Panc1 (cell line): ENCODE data around the gene MUC2. TPM values are rescaled to one million over a fixed set of nuclear protein-coding genes. Genes with fewer than 3 reads are reported as not detected.

Source experiments
- ATAC-seq: fragments of 200-7000 bp; cut with Tn5 transposase; 2 replicates; pipeline ENCODE4 v1.9.1; 2020; ENCODE audit warnings: mild to moderate bottlenecking, moderate library complexity
- BruUV-seq: library from RNA; stranded (reverse); fragments of 400-500 nt; replicated peaks from 2 replicates; lab custom pipeline; 2021; lab: Mats Ljungman, UMichigan
- CTCF ChIA-PET: fragments of 300-600 bp; sonication (Branson Sonifier 250); formaldehyde crosslinking; loops from one replicate; lab custom pipeline; 2022; ENCODE audit warnings: antibody characterized with exemption; lab: Charles Lee
- POLR2A ChIA-PET: fragments of 300-600 bp; sonication (Branson Sonifier 250); formaldehyde crosslinking; loops from one replicate; lab custom pipeline; 2022; ENCODE audit warnings: antibody characterized with exemption; lab: Charles Lee
- DNase-seq: peaks from one replicate; pipeline ENCODE4 v3.0.0-alpha.2; 2010; ENCODE audit warnings: low read depth, low spot score
- H3K27ac ChIP-seq: 2 replicates; pipeline ENCODE4 v1.5.1; 2011; ENCODE audit warnings: mild to moderate bottlenecking, low read length, inconsistent platforms
- H3K27me3 ChIP-seq: fragments of 200-500 bp; sonication (Bioruptor generic); 2 replicates; pipeline ENCODE4 v1.6.0; 2014; ENCODE audit warnings: low read length, inconsistent platforms; ENCODE audit not compliant: control insufficient read depth, insufficient read depth
- H3K36me3 ChIP-seq: fragments of 200-500 bp; sonication (Bioruptor generic); 2 replicates; pipeline ENCODE4 v1.5.1; 2014; ENCODE audit warnings: inconsistent platforms, mild to moderate bottlenecking, low read length, moderate library complexity; ENCODE audit not compliant: control insufficient read depth, insufficient read depth
- H3K4me1 ChIP-seq: 2 replicates; pipeline ENCODE4 v1.5.1; 2011; ENCODE audit warnings: inconsistent platforms, mild to moderate bottlenecking, low read length, moderate library complexity; ENCODE audit not compliant: control insufficient read depth, insufficient read depth
- H3K4me3 ChIP-seq, 2 experiments: 2 replicates each; pipeline ENCODE4 v1.5.1; 2011 to 2012; ENCODE audit warnings: low read depth in 2 of 2, low read length in 2 of 2, mild to moderate bottlenecking in 2 of 2, inconsistent platforms in 1 of 2, moderate library complexity in 1 of 2
- H3K9me3 ChIP-seq: fragments of 200-500 bp; sonication (Bioruptor generic); 2 replicates; pipeline ENCODE4 v1.5.1; 2014; ENCODE audit warnings: low read depth, mild to moderate bottlenecking, inconsistent platforms, low read length, moderate library complexity; ENCODE audit not compliant: control insufficient read depth, insufficient read depth
- POLR2AphosphoS5 ChIP-seq: IDR thresholded peaks from 2 replicates; pipeline ENCODE4 v1.6.1; 2012; ENCODE audit warnings: mild to moderate bottlenecking, low read depth, low read length, moderate library complexity
- SIN3A ChIP-seq: IDR thresholded peaks from 2 replicates; pipeline ENCODE4 v1.6.1; 2012; ENCODE audit warnings: low read depth, mild to moderate bottlenecking, low read length, moderate library complexity, borderline replicate concordance; ENCODE audit not compliant: insufficient read depth
- TCF7L2 ChIP-seq: IDR thresholded peaks from 2 replicates; pipeline ENCODE4 v1.6.1; 2011; ENCODE audit warnings: mild to moderate bottlenecking, low read depth, low read length, inconsistent platforms
- in situ Hi-C: cut with HindIII; loops from 2 replicates; pipeline ENCODE4 v1.10.0; 2016; ENCODE audit warnings: low sequenced_read_pairs, low pct_unique_long_range_greater_than_20kb
- intact Hi-C: fragments of 100-400 bp; cut with micrococcal nuclease; formaldehyde crosslinking; loops from one replicate; pipeline ENCODE4 v1.10.0; 2022; ENCODE audit not compliant: unreplicated experiment
- total RNA-seq: library from RNA; stranded (reverse); gene quantifications from one replicate; pipeline ENCODE4 v1.2.1, GENCODE V29; 2021; ENCODE audit not compliant: unreplicated experiment
- TF ChIP-seq, protein P1 (sequence below), 2 experiments: IDR thresholded peaks; 2 replicates each; pipeline ENCODE4 v1.6.1; 2011 to 2012; ENCODE audit warnings: low read depth in 2 of 2, control low read depth in 1 of 2, low read length in 1 of 2, mild to moderate bottlenecking in 1 of 2, moderate library complexity in 1 of 2; ENCODE audit not compliant: insufficient read depth in 1 of 2
- TF ChIP-seq, protein P2 (sequence below): fragments of 450-650 bp; IDR thresholded peaks from 2 replicates; pipeline ENCODE4 v1.5.1; 2017; ENCODE audit warnings: mild to moderate bottlenecking

MUC2 gene
- total RNA-seq, 1 experiment from 2014 or later = 0.08 TPM

GRCh38 chr11:1055990-1056771 lies 18.5 kb upstream of the MUC2 start:
- no peaks in the 10 kb centered on the region for H3K36me3 ChIP-seq
- DNase-seq (no peak), ATAC-seq (no peak)
- H3K27ac ChIP-seq = no peak overlapping the region
- POLR2A ChIA-PET = no interaction called here
- in situ Hi-C loops = no loop called here
- peaks cover 10% of the 10 kb centered on the region for H3K4me1 ChIP-seq
- no TSS peak for BruUV-seq
- intact Hi-C loops = no loop called here
- H3K9me3 ChIP-seq = no peaks in the 10 kb centered on the region
- CTCF ChIA-PET = no interaction called here
- no peak overlapping the region for H3K4me3 ChIP-seq
- H3K27me3 ChIP-seq = no peaks in the 10 kb centered on the region
- TF ChIP-seq POLR2AphosphoS5 (no peak), TCF7L2 (no peak), SIN3A (no peak)
- TF ChIP-seq, protein P1, sequence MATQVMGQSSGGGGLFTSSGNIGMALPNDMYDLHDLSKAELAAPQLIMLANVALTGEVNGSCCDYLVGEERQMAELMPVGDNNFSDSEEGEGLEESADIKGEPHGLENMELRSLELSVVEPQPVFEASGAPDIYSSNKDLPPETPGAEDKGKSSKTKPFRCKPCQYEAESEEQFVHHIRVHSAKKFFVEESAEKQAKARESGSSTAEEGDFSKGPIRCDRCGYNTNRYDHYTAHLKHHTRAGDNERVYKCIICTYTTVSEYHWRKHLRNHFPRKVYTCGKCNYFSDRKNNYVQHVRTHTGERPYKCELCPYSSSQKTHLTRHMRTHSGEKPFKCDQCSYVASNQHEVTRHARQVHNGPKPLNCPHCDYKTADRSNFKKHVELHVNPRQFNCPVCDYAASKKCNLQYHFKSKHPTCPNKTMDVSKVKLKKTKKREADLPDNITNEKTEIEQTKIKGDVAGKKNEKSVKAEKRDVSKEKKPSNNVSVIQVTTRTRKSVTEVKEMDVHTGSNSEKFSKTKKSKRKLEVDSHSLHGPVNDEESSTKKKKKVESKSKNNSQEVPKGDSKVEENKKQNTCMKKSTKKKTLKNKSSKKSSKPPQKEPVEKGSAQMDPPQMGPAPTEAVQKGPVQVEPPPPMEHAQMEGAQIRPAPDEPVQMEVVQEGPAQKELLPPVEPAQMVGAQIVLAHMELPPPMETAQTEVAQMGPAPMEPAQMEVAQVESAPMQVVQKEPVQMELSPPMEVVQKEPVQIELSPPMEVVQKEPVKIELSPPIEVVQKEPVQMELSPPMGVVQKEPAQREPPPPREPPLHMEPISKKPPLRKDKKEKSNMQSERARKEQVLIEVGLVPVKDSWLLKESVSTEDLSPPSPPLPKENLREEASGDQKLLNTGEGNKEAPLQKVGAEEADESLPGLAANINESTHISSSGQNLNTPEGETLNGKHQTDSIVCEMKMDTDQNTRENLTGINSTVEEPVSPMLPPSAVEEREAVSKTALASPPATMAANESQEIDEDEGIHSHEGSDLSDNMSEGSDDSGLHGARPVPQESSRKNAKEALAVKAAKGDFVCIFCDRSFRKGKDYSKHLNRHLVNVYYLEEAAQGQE (IDR thresholded peaks at IDR 0.05; ENCODE audit: insufficient read depth in 1 of 2, low read depth in 2 of 2, low read length in 1 of 2) = no peak
- TF ChIP-seq, protein P2, sequence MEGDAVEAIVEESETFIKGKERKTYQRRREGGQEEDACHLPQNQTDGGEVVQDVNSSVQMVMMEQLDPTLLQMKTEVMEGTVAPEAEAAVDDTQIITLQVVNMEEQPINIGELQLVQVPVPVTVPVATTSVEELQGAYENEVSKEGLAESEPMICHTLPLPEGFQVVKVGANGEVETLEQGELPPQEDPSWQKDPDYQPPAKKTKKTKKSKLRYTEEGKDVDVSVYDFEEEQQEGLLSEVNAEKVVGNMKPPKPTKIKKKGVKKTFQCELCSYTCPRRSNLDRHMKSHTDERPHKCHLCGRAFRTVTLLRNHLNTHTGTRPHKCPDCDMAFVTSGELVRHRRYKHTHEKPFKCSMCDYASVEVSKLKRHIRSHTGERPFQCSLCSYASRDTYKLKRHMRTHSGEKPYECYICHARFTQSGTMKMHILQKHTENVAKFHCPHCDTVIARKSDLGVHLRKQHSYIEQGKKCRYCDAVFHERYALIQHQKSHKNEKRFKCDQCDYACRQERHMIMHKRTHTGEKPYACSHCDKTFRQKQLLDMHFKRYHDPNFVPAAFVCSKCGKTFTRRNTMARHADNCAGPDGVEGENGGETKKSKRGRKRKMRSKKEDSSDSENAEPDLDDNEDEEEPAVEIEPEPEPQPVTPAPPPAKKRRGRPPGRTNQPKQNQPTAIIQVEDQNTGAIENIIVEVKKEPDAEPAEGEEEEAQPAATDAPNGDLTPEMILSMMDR = no peak

GRCh38 chr11:1057806-1058205 lies 16.9 kb upstream of the MUC2 start:
- no TSS peak for BruUV-seq
- Histone ChIP-seq H3K27me3 (no peaks in the 10 kb centered on the region), H3K27ac (no peak overlapping the region), H3K9me3 (no peaks in the 10 kb centered on the region), H3K4me1 (peaks cover 7% of the 10 kb centered on the region; the same call in 1 of the 2 replicates), H3K36me3 (no peaks in the 10 kb centered on the region), H3K4me3 (no peak overlapping the region)
- in situ Hi-C loops = no loop called here
- ChIA-PET CTCF (interaction anchor here (0.7 kb wide), 1 partner anchor 204 kb away, joined by 3 read pairs; no protein-coding TSS in a partner anchor), POLR2A (no interaction called here)
- TF ChIP-seq, protein P1 (IDR thresholded peaks at IDR 0.05; ENCODE audit: insufficient read depth in 1 of 2, low read depth in 2 of 2, low read length in 1 of 2) = no peak
- TF ChIP-seq, protein P2 = no peak
- TF ChIP-seq TCF7L2 (no peak), SIN3A (no peak), POLR2AphosphoS5 (no peak)
- no peak for DNase-seq
- intact Hi-C loops = no loop called here
- no peak for ATAC-seq
